GM19023 (cell line): ENCODE measurements around the gene CAMKMT.

Source experiments
- ATAC-seq: cut with Tn5 transposase; IDR thresholded peaks from one replicate; pipeline ENCODE4 v1.9.1; 2021; ENCODE audit warnings: mild to moderate bottlenecking, moderate library complexity; ENCODE audit not compliant: unreplicated experiment

The CAMKMT gene

GRCh38 chr2:44817673-44818335 lies 456.1 kb downstream of the CAMKMT start:
- no peak for ATAC-seq

GRCh38 chr2:44819061-44819460 lies 457.3 kb downstream of the CAMKMT start:
- ATAC-seq, result no peak

DNA sequence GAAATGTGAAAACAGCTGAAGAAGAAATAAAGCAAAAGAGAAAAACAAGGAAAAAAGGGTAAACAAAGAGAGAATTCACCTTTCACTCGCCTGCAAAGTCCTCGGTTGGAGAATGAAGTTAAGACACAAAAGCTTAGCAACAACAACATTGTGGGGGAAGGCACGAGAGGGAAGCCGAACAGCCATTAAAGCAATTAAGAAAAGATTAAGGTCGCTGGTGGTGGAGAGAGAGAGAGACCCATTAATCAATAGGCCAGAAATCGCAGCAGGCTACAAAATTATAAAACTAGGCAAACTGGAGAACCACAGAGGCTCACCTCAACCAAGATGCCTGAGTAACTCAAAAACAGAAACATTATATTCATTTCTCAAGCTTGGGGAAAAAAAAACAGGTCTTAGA lies 459.8 kb downstream of the CAMKMT start:
- no peak for ATAC-seq

- ATAC-seq, result no peak
Measured at GRCh38 chr2:44822174-44822573, 460.4 kb downstream of the CAMKMT start.
